Muscle layer of colon (tissue), 2 donors: Measurements from ENCODE around the gene SMC1B.
A peak's percentile ranks its signal among the peaks of the same experiment; 100 is the strongest.
"Not testable (repeated sequence)": the region's sequence is repeated elsewhere in the genome, so short reads cannot be mapped to it uniquely, and the experiment has no call there.

Experiments used
- H3K27ac ChIP-seq: one replicate; pipeline ENCODE4 v1.7.0; 2013; ENCODE audit warnings: low read depth, mild to moderate bottlenecking, low read length, moderate library complexity
- H3K27me3 ChIP-seq, 2 donors: one replicate each; pipeline ENCODE4 v1.7.0; 2013; ENCODE audit warnings: low read length in 2 of 2, mild to moderate bottlenecking in 2 of 2; ENCODE audit not compliant: insufficient read depth in 2 of 2, control insufficient read depth in 1 of 2
- H3K36me3 ChIP-seq: one replicate; pipeline ENCODE4 v1.7.0; 2013; ENCODE audit warnings: mild to moderate bottlenecking, low read length; ENCODE audit not compliant: insufficient read depth
- H3K4me1 ChIP-seq: one replicate; pipeline ENCODE4 v1.7.0; 2013; ENCODE audit warnings: mild to moderate bottlenecking, low read length; ENCODE audit not compliant: insufficient read depth
- H3K4me3 ChIP-seq, 2 donors: one replicate each; pipeline ENCODE4 v1.7.0; 2013; ENCODE audit warnings: low read length in 2 of 2, low read depth in 1 of 2, mild to moderate bottlenecking in 1 of 2, moderate library complexity in 1 of 2
- H3K9ac ChIP-seq: one replicate; pipeline ENCODE4 v1.7.0; 2013; ENCODE audit warnings: low read length
- H3K9me3 ChIP-seq: one replicate; pipeline ENCODE4 v1.7.0; 2013; ENCODE audit warnings: mild to moderate bottlenecking, low read length
- donor health status: abdominal sarcoma.
- donor health status: Adenocarcinoma of cecum.

Gene SMC1B

GRCh38 chr22:45441138-45441537 lies 27.7 kb upstream of the SMC1B start:
- Histone ChIP-seq H3K9ac (no peak overlapping the region), H3K9me3 (no peaks in the 10 kb centered on the region), H3K27me3 (no peaks in the 10 kb centered on the region), H3K27ac (no peak overlapping the region), H3K36me3 (no peaks in the 10 kb centered on the region), H3K4me3 (no peak overlapping the region), H3K4me1 (no peaks in the 10 kb centered on the region)

- not testable (repeated sequence) for H3K9me3 ChIP-seq, H3K9ac ChIP-seq, H3K27me3 ChIP-seq, H3K4me1 ChIP-seq, H3K36me3 ChIP-seq, H3K4me3 ChIP-seq, H3K27ac ChIP-seq
Measured at GRCh38 chr22:45440688-45441087, 27.3 kb upstream of the SMC1B start.

- Histone ChIP-seq H3K9ac (no peak overlapping the region), H3K36me3 (no peaks in the 10 kb centered on the region), H3K9me3 (no peaks in the 10 kb centered on the region), H3K27me3 (no peaks in the 10 kb centered on the region), H3K27ac (no peak overlapping the region), H3K4me3 (no peak overlapping the region), H3K4me1 (peaks cover 15% of the 10 kb centered on the region)
Measured at GRCh38 chr22:45438336-45438735, 24.9 kb upstream of the SMC1B start.

- H3K36me3 ChIP-seq, H3K4me3 ChIP-seq, H3K27ac ChIP-seq, H3K27me3 ChIP-seq, H3K9me3 ChIP-seq, H3K9ac ChIP-seq: not testable (repeated sequence)
- peaks cover 15% of the 10 kb centered on the region for H3K4me1 ChIP-seq
Measured at GRCh38 chr22:45436871-45437517, 23.6 kb upstream of the SMC1B start.

- no peaks in the 10 kb centered on the region for H3K36me3 ChIP-seq
- no peak overlapping the region for H3K27ac ChIP-seq
- H3K9me3 ChIP-seq: no peaks in the 10 kb centered on the region
- no peak overlapping the region for H3K9ac ChIP-seq
- H3K4me1 ChIP-seq: peaks cover 15% of the 10 kb centered on the region
- H3K27me3 ChIP-seq: no peaks in the 10 kb centered on the region
- peak overlapping the region in 1 of 2 donors; percentile 28 for H3K4me3 ChIP-seq
Measured at GRCh38 chr22:45435544-45436139, 22.2 kb upstream of the SMC1B start.

- H3K27me3 ChIP-seq: no peaks in the 10 kb centered on the region
- H3K4me3 ChIP-seq: peak overlapping the region in 1 of 2 donors; percentile 28
- H3K4me1 ChIP-seq: peaks cover 15% of the 10 kb centered on the region
- no peaks in the 10 kb centered on the region for H3K9me3 ChIP-seq
- no peak overlapping the region for H3K27ac ChIP-seq
- H3K36me3 ChIP-seq: no peaks in the 10 kb centered on the region
- no peak overlapping the region for H3K9ac ChIP-seq
Measured at GRCh38 chr22:45434981-45435380, 21.6 kb upstream of the SMC1B start.

GRCh38 chr22:45430871-45431270 lies 17.5 kb upstream of the SMC1B start:
- H3K27ac ChIP-seq: no peak overlapping the region

GRCh38 chr22:45429981-45430775 lies 16.8 kb upstream of the SMC1B start:
- H3K4me3 ChIP-seq: no peak overlapping the region
- H3K9me3 ChIP-seq: no peaks in the 10 kb centered on the region
- H3K36me3 ChIP-seq: no peaks in the 10 kb centered on the region
- H3K9ac ChIP-seq: no peak overlapping the region
- no peaks in the 10 kb centered on the region for H3K27me3 ChIP-seq
- no peak overlapping the region for H3K27ac ChIP-seq
- peaks cover 6% of the 10 kb centered on the region for H3K4me1 ChIP-seq

More at GRCh38 chr22:45430871-45431270, 17.5 kb upstream of the SMC1B start:
- Histone ChIP-seq H3K9ac (no peak overlapping the region), H3K27me3 (no peaks in the 10 kb centered on the region), H3K4me1 (peaks cover 13% of the 10 kb centered on the region), H3K36me3 (no peaks in the 10 kb centered on the region), H3K9me3 (no peaks in the 10 kb centered on the region), H3K4me3 (no peak overlapping the region)

- no peak overlapping the region for H3K4me3 ChIP-seq
- no peak overlapping the region for H3K9ac ChIP-seq
- no peaks in the 10 kb centered on the region for H3K27me3 ChIP-seq
- H3K36me3 ChIP-seq: no peaks in the 10 kb centered on the region
- no peaks in the 10 kb centered on the region for H3K9me3 ChIP-seq
- H3K4me1 ChIP-seq: no peaks in the 10 kb centered on the region
- no peak overlapping the region for H3K27ac ChIP-seq
Measured at GRCh38 chr22:45429424-45429823, 16.0 kb upstream of the SMC1B start.

GRCh38 chr22:45428391-45429385 lies 15.3 kb upstream of the SMC1B start:
- Histone ChIP-seq H3K27me3 (no peaks in the 10 kb centered on the region), H3K9ac (no peak overlapping the region), H3K4me3 (no peak overlapping the region), H3K9me3 (no peaks in the 10 kb centered on the region), H3K36me3 (no peaks in the 10 kb centered on the region), H3K27ac (no peak overlapping the region), H3K4me1 (no peaks in the 10 kb centered on the region)

GRCh38 chr22:45427114-45427513 lies 13.7 kb upstream of the SMC1B start:
- Histone ChIP-seq H3K27ac (no peak overlapping the region), H3K27me3 (no peaks in the 10 kb centered on the region), H3K36me3 (no peaks in the 10 kb centered on the region), H3K9me3 (no peaks in the 10 kb centered on the region), H3K4me1 (no peaks in the 10 kb centered on the region), H3K9ac (no peak overlapping the region), H3K4me3 (no peak overlapping the region)
